HG02870 (cell line): ENCODE data around the gene CYFIP1.

ENCODE experiments used
- ATAC-seq: cut with Tn5 transposase; IDR thresholded peaks from one replicate; pipeline ENCODE4 v1.9.1; 2021; ENCODE audit warnings: mild to moderate bottlenecking, moderate library complexity; ENCODE audit not compliant: unreplicated experiment

The CYFIP1 gene

DNA sequence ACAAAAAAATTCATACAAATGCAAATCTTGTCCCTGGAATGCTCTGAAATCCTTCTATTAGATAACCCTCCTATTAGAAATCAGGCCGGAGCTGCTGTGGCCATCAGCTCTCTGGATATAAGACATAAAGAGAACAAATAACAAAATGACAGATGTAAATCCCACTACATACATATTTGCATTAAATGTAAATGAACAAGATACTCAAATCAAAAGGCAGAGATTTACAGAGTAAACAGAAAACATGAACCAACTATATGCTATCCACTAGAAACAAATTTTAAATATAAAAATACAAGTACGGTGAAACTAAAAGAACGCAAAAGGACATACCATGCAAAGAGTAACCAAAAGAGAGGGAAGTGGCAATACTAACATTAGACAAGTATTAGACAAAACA, 10.7 kb downstream of the CYFIP1 start:
- no peak for ATAC-seq

DNA sequence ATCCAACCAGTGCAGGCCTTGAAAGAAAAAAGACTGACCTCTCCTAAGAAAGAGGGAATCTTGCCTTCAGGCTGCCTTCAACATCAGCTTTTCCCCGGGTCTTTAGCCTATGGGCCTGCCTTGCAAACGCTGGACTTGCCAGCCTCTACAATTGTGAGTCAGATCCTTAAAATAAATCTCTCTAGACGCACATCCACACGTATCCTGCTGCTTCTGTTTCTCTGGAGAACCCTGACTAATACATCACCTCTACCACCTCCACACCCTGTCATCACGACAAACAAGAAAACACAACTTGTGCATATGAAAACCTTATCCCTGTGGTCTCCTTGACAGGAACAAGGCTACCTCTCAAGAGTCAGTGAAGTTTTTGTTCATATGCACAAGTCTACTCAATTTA, 11.8 kb downstream of the CYFIP1 start:
- no peak for ATAC-seq

DNA sequence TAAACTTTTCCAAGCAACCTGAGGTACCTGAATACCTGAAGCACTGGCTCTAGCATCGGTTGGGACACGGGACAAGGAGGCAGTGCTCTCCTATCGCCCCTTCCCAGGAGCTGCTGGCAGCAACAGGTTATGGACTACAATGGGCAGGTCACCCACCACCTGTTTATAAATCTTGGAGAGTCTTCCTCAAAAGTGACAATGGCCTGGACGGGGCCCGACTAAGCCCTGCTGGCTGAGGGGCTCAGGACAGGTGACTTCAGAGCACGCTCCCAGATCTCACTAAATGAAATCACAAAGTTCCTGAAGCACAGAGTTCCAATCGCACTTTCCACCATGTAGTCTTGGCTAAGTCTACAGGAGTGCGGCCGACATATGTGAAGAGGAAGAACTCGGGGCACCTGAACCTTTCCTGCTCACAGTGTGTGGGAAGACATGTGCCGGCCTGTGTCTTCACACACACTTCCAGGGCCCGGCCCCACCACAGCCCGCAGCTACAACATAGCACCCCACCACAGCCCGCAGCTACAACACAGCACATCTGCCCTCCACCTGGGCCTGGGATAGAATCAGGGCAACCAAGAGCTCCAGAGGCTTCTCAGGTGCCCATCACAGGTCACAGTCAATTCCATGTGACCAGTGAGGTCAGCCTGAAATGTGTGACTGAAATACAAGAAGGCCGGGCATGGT, 12.9 kb downstream of the CYFIP1 start:
- ATAC-seq = no peak

DNA sequence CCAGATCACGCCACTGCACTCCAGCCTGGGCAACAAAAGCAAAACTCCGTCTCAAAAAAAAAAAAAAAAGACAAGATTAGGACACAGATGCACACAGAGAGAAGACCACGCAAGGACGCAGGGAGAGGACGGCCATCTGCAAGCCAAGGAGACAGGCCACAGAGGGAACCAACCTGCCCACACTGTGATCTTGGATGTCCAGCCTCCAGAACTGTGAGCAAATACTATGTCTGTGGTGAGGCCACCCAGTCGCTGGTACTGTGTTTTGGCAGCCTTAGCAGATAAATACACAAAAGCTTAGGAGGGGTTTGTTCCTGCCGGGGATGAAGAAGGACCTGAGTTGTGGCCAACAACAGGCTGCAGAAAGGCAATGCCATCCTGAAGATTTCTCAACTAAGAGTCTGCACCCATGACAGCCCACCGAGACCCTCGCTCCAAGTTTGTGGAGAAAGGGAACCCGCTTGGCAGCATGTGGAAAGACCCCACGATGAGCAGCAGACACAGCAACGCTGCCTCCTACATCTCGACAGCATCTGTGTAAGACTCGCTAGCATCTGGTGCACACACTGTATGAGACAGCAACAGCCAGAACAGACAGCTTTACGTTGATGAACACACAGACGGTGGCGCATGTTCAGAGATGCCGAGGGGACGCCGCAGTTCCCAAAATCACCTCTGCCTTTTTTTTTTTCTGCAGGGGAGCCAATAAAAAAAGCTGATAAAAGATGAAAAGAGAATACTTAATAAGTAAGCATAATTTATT, 13.7 kb downstream of the CYFIP1 start:
- ATAC-seq = no peak

GRCh38 chr15:22963641-22964040, 16.5 kb downstream of the CYFIP1 start:
- no peak for ATAC-seq

DNA sequence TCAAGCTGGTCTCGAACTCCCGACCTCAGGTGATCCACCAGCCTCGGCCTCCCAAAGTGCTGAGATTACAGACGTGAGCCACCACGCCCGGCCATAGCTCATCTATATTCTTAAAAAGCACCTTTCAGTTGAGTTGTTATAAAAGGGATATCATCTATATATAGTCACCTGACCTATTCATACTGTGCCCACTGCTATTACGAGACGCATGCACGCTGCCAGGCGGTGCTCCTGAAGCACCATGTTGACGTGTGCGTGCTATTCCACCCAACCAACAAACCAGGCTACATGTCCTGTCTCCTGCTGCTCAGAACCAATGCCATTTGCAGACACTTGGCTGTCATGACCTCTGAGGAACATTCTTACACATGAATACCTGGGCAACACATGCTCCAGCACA, 17.6 kb downstream of the CYFIP1 start:
- no peak for ATAC-seq

- no peak for ATAC-seq
Measured at GRCh38 chr15:22961762-22962161, 18.4 kb downstream of the CYFIP1 start.

GRCh38 chr15:22960556-22960955, 19.6 kb downstream of the CYFIP1 start:
- ATAC-seq = no peak

DNA sequence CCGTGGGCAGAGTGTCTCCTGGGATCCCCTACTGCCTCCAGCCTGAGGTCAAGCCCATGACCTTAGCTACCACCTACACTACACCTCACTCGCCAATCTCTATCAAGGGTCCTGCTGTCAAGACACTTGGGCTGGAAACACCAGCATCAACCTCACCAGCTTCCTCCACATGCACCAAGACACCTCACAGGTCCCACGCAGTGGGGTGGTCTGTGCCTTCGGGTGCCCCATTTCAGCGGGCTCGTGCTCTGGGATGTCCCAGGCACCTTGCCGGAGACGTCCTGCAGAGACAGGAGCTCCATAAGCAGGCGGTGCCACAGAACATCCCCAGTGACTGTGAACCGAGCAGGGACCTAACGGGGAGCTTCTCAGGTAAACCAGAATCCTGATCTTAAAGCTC, 20.0 kb downstream of the CYFIP1 start:
- no peak for ATAC-seq

- no peak for ATAC-seq
Measured at GRCh38 chr15:22959321-22960101, 20.7 kb downstream of the CYFIP1 start.

DNA sequence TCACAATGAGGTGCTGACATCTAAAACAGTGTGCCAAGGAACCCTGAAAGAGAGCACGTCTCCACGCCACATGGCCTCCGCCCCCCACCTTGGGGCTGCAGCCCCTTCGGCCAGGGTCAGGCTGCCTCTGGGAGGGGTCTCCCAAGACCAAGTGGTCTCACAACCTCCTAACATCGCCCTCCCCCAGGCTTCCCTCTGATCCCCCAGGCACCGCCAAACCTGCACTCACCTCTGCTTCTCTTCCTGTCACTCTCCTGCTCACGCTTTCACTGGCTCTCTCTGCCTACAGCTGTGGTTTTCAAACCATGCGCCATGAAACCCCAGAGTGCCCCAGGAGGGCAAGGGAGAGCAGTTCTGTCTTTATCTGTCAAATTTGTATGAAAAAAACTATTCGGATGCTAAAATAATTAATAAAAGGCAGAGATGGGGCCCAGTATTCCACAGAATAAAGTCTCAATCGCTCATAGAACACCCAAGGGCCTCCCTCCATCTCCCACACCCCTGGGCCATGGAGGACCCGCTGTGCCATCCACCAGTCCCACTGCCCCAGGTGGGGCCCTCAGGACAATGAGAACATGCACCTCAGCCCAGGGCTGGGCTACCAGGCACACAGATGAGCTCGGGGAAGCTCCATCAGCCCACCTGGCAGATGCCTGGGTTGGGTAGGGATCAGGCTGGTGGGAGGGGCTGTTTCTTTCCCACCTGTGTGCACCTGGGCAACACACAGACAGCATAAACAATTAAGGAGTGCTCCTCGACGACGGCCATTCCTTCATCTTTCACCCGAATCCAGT, 21.5 kb downstream of the CYFIP1 start:
- no peak for ATAC-seq

DNA sequence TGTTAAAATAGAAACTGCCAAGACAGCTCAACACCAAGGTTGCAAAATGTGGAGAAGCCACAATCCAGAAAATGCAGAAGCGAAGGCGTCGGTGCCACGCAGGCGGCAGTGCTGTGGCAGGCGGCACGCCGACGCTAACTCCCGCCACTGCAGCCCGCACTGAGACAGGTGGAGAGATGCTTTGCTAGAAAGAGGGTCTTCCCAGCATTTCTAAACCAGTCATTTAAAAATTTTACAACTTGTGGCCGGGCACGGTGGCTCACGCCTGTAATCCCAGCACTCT, 23.2 kb downstream of the CYFIP1 start:
- ATAC-seq = no peak

DNA sequence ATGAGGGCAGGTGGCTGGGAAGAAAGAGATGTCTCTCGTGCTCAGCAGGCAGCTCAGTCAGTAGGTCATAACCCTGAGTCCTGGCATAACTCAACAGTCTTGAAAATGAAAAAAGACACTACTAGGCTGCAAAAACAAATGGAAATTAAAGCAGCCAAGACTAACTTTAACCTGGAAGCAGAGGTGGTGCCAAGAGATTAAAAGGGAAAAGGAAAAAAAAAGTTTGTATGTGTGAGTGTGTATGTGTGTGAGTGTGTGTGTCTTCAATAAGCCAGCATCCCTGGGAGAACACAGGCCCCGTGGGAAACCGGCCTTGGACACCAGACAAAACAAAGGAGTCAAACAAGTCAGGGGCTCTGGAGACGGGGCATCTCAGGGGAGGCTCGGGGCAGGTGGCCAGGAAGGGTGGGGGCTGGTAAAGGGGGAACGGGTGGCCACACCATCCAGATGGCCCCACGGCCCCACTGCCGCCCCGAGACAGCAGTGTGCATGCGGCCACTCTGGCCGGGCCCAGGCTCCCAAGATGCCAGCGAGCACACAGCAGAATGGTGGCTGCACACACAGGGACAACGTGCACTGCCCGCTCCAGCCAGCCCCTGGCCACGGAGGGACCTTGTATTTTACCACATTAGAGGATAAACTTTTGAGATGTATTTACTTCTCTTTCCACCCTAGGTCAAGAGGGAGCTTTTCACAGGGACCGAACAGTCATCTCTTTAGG, 23.8 kb downstream of the CYFIP1 start:
- no peak for ATAC-seq

DNA sequence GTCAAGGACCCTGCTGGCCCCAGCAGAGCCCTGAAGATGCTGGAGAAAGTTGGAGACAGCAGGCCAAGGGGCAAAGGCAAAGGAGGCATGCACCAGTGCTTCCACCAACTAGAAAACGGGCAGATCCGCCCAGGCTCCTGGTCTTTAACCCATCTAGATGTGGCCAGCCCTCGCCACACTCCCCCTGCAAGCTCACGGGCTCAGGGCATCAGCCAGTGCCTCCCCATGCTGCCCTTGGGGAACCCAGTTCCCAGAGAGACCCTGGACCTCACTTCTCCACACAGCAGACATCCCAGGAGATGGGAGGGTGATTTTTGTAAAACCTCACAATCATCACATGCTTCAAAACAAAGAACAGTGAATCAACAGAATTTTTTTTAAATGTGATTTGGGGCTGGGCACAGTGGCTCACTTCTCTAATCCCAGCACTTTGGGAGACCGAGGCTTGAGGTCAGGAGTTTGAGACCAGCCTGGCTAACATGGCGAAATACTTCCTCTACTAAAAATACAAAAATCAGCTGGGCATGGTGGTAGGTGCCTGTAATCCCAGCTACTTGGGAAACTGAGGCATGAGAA, 24.5 kb downstream of the CYFIP1 start:
- ATAC-seq = no peak

DNA sequence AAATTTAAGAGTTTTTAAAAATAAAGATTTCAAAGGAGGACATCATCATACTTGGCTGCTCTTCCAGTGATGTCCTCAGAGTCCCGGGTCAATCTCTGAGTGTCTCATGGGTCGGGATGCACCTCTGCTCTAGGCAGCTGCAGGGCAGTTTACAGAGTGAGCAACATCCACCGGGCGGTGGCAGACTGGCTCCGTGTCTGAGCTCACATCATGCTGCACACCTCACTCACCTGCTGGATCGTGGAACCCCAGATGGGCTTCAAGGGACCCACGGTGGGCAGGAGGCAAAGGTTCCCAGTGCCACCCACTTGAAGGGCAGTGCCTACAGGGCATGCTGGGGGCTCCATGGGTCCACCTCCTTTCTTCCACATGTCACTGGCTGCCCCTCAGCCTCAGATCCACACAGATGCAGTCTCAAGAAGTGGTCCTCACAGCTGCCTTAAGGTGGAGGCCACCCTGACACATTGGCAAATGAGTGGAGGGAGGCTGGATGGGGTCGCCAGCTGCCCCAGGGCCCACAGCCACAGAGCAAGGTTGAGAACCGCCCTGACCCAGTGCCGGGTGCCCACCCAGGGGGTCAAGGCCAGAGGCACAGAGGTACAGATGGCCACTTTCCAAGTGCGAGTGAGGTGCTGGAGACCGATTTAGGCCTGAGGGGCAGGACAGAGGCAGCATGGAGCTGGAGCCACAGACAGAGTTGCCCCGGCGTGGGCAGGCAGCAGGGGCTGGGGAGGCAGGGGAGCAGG, 25.2 kb downstream of the CYFIP1 start:
- ATAC-seq = no peak

GRCh38 chr15:22954326-22954725, 25.8 kb downstream of the CYFIP1 start:
- ATAC-seq = no peak

DNA sequence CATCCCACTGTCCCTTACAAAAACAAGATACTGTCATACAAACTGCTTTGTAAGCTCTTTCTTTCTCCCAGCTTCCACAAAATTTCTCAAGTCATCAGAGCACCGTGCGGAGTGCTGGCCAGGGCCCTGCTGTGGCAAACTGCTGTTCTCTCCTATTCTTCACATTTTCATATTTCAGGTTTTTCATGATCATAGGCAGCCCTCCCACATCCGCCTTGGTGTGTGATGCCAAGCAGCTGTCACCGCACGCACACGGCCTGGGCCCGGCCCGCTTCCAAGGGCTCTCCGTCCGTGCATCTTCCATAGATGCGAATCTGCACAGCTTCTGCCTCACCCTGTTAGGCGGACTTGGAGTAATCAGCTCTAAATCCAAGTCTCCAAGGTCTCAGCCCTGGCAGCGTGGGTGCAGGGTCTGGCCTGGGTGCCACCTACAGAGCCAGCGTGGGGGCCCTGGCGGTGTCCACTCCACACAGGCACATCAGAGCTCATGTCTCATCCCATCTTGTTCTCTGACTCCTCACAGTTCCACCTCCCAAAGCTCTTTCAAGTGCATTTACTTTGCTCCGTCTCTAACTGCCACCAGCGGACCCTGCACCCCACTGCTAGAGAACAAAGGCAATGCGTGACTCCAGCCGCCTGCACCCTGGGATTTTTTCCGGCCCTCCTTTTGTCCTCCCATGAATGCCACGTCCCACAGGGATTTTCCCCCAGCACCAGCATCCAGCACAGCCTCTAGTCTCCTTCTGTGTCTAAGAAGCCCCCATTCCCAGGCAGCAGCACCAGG, 27.2 kb downstream of the CYFIP1 start:
- no peak for ATAC-seq

DNA sequence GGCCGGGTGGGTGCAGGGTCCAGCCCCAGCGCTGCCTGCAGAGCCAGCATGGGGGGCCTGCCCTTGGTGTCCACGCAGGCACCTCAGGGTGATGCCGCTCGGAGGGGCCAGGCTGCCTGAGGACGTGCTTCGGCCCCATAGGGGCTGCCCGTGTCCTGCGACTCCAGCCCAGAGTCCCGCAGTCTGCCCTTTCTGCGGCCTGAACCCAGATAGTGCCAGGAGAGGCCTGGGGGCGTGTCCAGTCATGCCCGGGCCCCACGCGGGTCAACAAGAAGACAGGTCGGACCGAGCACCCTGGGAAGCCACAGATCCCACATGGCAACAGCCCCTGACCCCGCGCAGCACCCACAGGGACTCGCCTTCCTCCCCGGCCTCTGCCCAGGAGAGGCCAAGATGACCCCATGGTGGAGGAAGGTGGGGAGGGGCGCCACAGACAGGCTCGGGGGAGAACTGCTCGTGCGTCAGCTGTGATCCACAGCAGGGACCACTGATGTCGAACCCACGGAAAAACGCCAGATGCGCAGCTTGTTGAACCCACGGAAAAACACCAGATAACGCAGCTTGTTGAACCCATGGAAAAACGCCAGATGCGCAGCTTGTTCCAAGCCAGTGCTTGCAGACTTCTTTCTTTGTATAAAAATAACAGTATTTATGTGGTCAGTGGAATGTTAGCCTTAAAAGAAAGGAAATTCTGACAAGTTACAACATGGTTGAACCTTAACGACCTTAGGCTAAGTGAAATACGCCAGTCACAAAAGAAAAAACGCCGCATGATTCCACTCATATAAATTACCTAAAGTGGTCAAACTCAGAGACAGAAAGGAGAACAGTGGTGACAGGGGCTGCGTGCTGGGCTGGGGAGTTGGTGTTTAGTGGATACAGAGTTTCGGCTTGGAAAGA, 28.5 kb downstream of the CYFIP1 start:
- no peak for ATAC-seq
